HEK293 (cell line): Measurements from ENCODE around the gene NCKAP5.

Experiments used
- CTCF ChIA-PET: fragments of 350-600 bp; formaldehyde crosslinking; extraction: SDS; loops from one replicate; lab custom pipeline; 2021; ENCODE audit warnings: antibody characterized with exemption; lab: Yijun Ruan, JAX
- POLR2A ChIA-PET: fragments of 300-600 bp; formaldehyde crosslinking; extraction: SDS; loops from one replicate; lab custom pipeline; 2020; ENCODE audit warnings: antibody characterized with exemption, inconsistent platforms; lab: Yijun Ruan, JAX
- H3K27ac ChIP-seq: fragments of 200-500 bp; sonication (Bioruptor generic); 2 replicates; pipeline ENCODE4 v1.5.1; 2014; ENCODE audit warnings: low read depth, low read length, control low read depth, inconsistent platforms; ENCODE audit errors: extremely low read depth
- H3K36me3 ChIP-seq, 2 experiments: fragments of 200-500 bp in 1 of 2; sonication (Bioruptor generic) in 1 of 2; 1 replicate in 1 of 2; 2 replicates in 1 of 2; pipeline ENCODE4 v1.5.1; 2014 to 2017; ENCODE audit warnings: inconsistent platforms in 2 of 2, low read length in 2 of 2; ENCODE audit not compliant: control insufficient read depth in 2 of 2, insufficient read depth in 1 of 2
- H3K4me1 ChIP-seq: fragments of 200-500 bp; sonication (Bioruptor generic); 2 replicates; pipeline ENCODE4 v1.5.1; 2014; ENCODE audit warnings: mild to moderate bottlenecking, low read length, inconsistent platforms; ENCODE audit not compliant: control insufficient read depth, insufficient read depth
- H3K4me3 ChIP-seq: 2 replicates; pipeline ENCODE4 v1.5.1; 2011; ENCODE audit warnings: low read depth, mild to moderate bottlenecking, control low read depth, low read length, moderate library complexity
- H3K9me3 ChIP-seq: fragments of 200-500 bp; sonication (Bioruptor generic); 2 replicates; pipeline ENCODE4 v1.5.1; 2014; ENCODE audit warnings: low read depth, low read length, inconsistent platforms; ENCODE audit not compliant: control insufficient read depth, insufficient read depth
- MYNN ChIP-seq: fragments of 450-650 bp; formaldehyde crosslinking; IDR thresholded peaks from 2 replicates; pipeline ENCODE4 v1.5.1; 2016; ENCODE audit warnings: missing biosample characterization, missing genetic modification characterization, borderline replicate concordance
- PRDM1 ChIP-seq: fragments of 450-650 bp; formaldehyde crosslinking; IDR thresholded peaks from 2 replicates; pipeline ENCODE4; 2016; ENCODE audit warnings: missing biosample characterization, missing genetic modification characterization
- SALL2 ChIP-seq: fragments of 450-650 bp; formaldehyde crosslinking; IDR thresholded peaks from 2 replicates; pipeline ENCODE4 v1.5.0; 2017; ENCODE audit warnings: missing biosample characterization, mild to moderate bottlenecking, missing genetic modification characterization, borderline replicate concordance
- SETDB1 ChIP-seq: IDR thresholded peaks from one replicate; pipeline ENCODE4 v1.6.1; 2017; ENCODE audit warnings: mild to moderate bottlenecking, low read length, moderate library complexity, mixed read lengths; ENCODE audit not compliant: insufficient read length
- ZBTB1 ChIP-seq: fragments of 450-650 bp; formaldehyde crosslinking; IDR thresholded peaks from 2 replicates; pipeline ENCODE4 v1.5.1; 2016; ENCODE audit warnings: missing biosample characterization, missing genetic modification characterization
- ZBTB17 ChIP-seq: fragments of 450-650 bp; formaldehyde crosslinking; IDR thresholded peaks from 2 replicates; pipeline ENCODE4 v1.5.1; 2016; ENCODE audit warnings: missing biosample characterization, missing genetic modification characterization
- ZFP69B ChIP-seq: fragments of 450-650 bp; formaldehyde crosslinking; IDR thresholded peaks from 2 replicates; pipeline ENCODE4 v1.5.1; 2016; ENCODE audit warnings: missing biosample characterization, missing genetic modification characterization
- ZNF10 ChIP-seq: fragments of 450-650 bp; formaldehyde crosslinking; IDR thresholded peaks from 2 replicates; pipeline ENCODE4 v1.5.1; 2017; ENCODE audit warnings: missing biosample characterization, missing genetic modification characterization
- ZNF146 ChIP-seq: fragments of 450-650 bp; formaldehyde crosslinking; IDR thresholded peaks from 2 replicates; pipeline ENCODE4 v1.5.1; 2016; ENCODE audit warnings: missing biosample characterization, missing genetic modification characterization
- ZNF16 ChIP-seq: fragments of 450-650 bp; formaldehyde crosslinking; IDR thresholded peaks from 2 replicates; pipeline ENCODE4 v1.5.1; 2016; ENCODE audit warnings: low read depth, missing biosample characterization, missing genetic modification characterization
- ZNF391 ChIP-seq: fragments of 450-650 bp; formaldehyde crosslinking; IDR thresholded peaks from 2 replicates; pipeline ENCODE4 v1.5.1; 2016; ENCODE audit warnings: low read depth, missing biosample characterization, missing genetic modification characterization, borderline replicate concordance
- ZNF426 ChIP-seq: fragments of 450-650 bp; formaldehyde crosslinking; IDR thresholded peaks from 2 replicates; pipeline ENCODE4 v1.5.1; 2017; ENCODE audit warnings: missing biosample characterization, missing genetic modification characterization, mild to moderate bottlenecking, inconsistent platforms, moderate library complexity
- ZNF521 ChIP-seq: fragments of 450-650 bp; formaldehyde crosslinking; IDR thresholded peaks from 2 replicates; pipeline ENCODE4 v1.5.1; 2017; ENCODE audit warnings: missing biosample characterization, mild to moderate bottlenecking, missing genetic modification characterization
- ZNF549 ChIP-seq: fragments of 450-650 bp; IDR thresholded peaks from 2 replicates; pipeline ENCODE4 v1.5.1; 2018; ENCODE audit warnings: missing biosample characterization, missing genetic modification characterization, mild to moderate bottlenecking, inconsistent platforms, moderate library complexity
- ZNF664 ChIP-seq: fragments of 450-650 bp; formaldehyde crosslinking; IDR thresholded peaks from 2 replicates; pipeline ENCODE4 v1.5.1; 2016; ENCODE audit warnings: missing biosample characterization, missing genetic modification characterization
- ZNF701 ChIP-seq: fragments of 450-650 bp; formaldehyde crosslinking; IDR thresholded peaks from 2 replicates; pipeline ENCODE4 v1.5.1; 2016; ENCODE audit warnings: missing biosample characterization, missing genetic modification characterization
- ZSCAN30 ChIP-seq: fragments of 450-650 bp; IDR thresholded peaks from 2 replicates; pipeline ENCODE4 v1.5.1; 2018; ENCODE audit warnings: missing biosample characterization, mild to moderate bottlenecking, missing genetic modification characterization, moderate library complexity
- TF ChIP-seq, protein P1 (sequence below): fragments of 450-650 bp; formaldehyde crosslinking; IDR thresholded peaks from 2 replicates; pipeline ENCODE4 v1.5.1; 2016; ENCODE audit warnings: missing biosample characterization, missing genetic modification characterization
- TF ChIP-seq, protein P2 (sequence below): fragments of 450-650 bp; formaldehyde crosslinking; IDR thresholded peaks from 2 replicates; pipeline ENCODE4 v1.5.1; 2016; ENCODE audit warnings: missing biosample characterization, missing genetic modification characterization
- TF ChIP-seq, protein P3 (sequence below): fragments of 450-650 bp; formaldehyde crosslinking; IDR thresholded peaks from 2 replicates; pipeline ENCODE4 v1.5.1; 2016; ENCODE audit warnings: missing biosample characterization, missing genetic modification characterization

NCKAP5 gene

DNA sequence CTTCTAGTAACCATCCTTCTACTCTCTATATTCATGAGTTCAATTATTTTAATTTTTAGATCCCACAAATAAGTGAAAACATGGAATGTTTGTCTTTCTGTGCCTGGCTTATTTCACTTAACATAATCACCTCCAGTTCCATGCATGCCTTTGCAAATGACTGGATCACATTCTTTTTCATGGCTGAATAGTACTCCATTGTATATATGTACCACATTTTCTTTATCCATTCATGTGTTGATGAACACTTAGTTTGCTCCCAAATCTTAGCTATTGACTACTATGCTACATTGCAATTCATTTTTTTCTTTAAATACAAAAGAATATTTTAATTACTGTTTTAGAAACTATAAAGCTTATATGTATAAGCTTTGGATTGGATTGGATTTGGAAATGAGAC lies 657.8 kb downstream of the NCKAP5 start:
- TF ChIP-seq SALL2 (tag by site-specific recombination): no peak
- no peak for TF ChIP-seq ZNF16 (tag by site-specific recombination)
- peak; percentile 60; the same call in 1 of the 2 replicates for TF ChIP-seq ZNF146 (tag by site-specific recombination)
- ChIA-PET POLR2A (no interaction called here), CTCF (no interaction called here)
- Histone ChIP-seq H3K9me3 (no peaks in the 10 kb centered on the region), H3K4me1 (no peaks in the 10 kb centered on the region), H3K36me3 (no peaks in the 10 kb centered on the region), H3K4me3 (no peak overlapping the region), H3K27ac (no peak overlapping the region)

DNA sequence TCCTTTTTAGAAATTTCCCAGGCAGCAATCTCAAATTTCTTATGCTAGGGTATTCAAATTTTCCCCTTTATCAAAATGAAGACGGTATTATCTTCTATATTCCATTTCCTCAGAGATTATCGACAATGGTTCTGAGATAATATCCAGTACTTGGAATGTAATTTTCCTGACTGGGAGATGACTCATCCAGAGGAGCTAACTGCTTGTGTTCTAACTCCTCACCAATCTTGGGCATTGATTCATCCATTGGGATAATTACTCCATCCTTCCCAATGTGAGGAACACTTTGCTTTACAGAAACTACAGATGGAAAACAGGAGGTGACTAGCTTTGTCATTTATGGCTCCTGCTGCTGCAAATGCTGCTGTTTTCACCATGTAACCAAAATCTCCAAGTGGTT lies 658.8 kb downstream of the NCKAP5 start:
- TF ChIP-seq ZNF549 (tag by site-specific recombination): no peak
- TF ChIP-seq ZFP69B: no peak
- no peak for TF ChIP-seq ZNF391 (tag by site-specific recombination)
- TF ChIP-seq PRDM1: no peak
- TF ChIP-seq ZBTB1 (tag by site-specific recombination): no peak
- TF ChIP-seq ZBTB17 (tag by site-specific recombination): no peak
- TF ChIP-seq, protein P1, sequence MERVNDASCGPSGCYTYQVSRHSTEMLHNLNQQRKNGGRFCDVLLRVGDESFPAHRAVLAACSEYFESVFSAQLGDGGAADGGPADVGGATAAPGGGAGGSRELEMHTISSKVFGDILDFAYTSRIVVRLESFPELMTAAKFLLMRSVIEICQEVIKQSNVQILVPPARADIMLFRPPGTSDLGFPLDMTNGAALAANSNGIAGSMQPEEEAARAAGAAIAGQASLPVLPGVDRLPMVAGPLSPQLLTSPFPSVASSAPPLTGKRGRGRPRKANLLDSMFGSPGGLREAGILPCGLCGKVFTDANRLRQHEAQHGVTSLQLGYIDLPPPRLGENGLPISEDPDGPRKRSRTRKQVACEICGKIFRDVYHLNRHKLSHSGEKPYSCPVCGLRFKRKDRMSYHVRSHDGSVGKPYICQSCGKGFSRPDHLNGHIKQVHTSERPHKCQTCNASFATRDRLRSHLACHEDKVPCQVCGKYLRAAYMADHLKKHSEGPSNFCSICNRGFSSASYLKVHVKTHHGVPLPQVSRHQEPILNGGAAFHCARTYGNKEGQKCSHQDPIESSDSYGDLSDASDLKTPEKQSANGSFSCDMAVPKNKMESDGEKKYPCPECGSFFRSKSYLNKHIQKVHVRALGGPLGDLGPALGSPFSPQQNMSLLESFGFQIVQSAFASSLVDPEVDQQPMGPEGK (tag by site-specific recombination): no peak
- ChIA-PET CTCF (no interaction called here), POLR2A (no interaction called here)
- Histone ChIP-seq H3K4me3 (no peak overlapping the region), H3K36me3 (no peaks in the 10 kb centered on the region), H3K27ac (no peak overlapping the region), H3K4me1 (no peaks in the 10 kb centered on the region), H3K9me3 (no peaks in the 10 kb centered on the region)

DNA sequence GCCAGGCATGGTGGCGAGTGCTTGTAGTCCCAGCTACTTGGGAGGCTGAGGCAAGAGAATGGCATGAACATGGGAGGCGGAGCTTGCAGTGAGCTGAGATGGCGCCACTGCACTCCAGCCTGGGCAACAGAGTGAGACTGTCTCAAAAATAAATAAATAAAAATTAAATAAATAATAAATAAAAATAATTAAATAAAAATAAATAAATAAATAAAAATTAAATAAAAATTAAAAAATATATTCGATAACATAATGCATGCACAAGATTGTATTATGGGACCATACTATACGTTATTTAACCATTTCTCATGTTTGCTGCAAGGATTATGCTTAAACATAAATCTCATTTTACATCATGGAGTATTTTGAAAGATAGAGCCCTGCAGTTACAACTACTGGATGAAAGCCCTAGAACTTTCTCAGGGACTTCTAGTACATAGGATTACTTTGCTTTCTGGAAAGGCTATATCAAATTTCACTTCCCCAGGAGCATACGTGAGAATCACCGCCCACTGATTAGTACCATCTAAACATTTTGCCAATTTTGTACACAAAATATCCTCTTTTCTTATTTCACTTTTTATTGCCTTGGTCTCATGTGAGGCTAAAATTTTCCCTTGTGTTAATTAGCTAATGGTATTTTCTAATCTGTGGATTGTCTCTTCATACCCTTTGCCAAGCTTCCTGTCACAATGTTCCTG lies 664.0 kb downstream of the NCKAP5 start:
- no peaks in the 10 kb centered on the region for H3K9me3 ChIP-seq
- ChIA-PET POLR2A (no interaction called here), CTCF (no interaction called here)
- TF ChIP-seq ZSCAN30 (tag by site-specific recombination): no peak
- 0 out of 2 replicates have a peak, but pooled peaks have one; percentile 7 for TF ChIP-seq ZNF426 (tag by site-specific recombination)
- TF ChIP-seq ZNF521: no peak
- 0 out of 2 replicates have a peak, but pooled peaks have one; percentile 61 for TF ChIP-seq ZNF10 (tag by site-specific recombination)
- no peak for TF ChIP-seq SETDB1
- TF ChIP-seq ZNF701: no peak
- TF ChIP-seq MYNN (tag by site-specific recombination): no peak
- no peak for TF ChIP-seq ZNF664 (tag by site-specific recombination)
- TF ChIP-seq, protein P2, sequence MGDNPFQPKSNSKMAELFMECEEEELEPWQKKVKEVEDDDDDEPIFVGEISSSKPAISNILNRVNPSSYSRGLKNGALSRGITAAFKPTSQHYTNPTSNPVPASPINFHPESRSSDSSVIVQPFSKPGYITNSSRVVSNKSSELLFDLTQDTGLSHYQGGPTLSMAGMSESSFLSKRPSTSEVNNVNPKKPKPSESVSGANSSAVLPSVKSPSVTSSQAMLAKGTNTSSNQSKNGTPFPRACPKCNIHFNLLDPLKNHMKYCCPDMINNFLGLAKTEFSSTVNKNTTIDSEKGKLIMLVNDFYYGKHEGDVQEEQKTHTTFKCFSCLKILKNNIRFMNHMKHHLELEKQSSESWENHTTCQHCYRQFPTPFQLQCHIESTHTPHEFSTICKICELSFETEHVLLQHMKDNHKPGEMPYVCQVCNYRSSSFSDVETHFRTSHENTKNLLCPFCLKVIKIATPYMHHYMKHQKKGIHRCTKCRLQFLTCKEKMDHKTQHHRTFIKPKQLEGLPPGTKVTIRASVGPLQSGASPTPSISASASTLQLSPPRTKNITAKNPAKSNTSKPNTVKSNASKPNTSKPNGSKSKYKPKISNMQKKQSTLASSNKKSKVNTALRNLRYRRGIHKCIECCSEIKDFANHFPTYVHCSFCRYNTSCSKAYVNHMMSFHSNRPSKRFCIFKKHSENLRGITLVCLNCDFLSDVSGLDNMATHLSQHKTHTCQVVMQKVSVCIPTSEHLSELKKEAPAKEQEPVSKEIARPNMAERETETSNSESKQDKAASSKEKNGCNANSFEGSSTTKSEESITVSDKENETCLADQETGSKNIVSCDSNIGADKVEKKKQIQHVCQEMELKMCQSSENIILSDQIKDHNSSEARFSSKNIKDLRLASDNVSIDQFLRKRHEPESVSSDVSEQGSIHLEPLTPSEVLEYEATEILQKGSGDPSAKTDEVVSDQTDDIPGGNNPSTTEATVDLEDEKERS: no peak
- TF ChIP-seq, protein P3, sequence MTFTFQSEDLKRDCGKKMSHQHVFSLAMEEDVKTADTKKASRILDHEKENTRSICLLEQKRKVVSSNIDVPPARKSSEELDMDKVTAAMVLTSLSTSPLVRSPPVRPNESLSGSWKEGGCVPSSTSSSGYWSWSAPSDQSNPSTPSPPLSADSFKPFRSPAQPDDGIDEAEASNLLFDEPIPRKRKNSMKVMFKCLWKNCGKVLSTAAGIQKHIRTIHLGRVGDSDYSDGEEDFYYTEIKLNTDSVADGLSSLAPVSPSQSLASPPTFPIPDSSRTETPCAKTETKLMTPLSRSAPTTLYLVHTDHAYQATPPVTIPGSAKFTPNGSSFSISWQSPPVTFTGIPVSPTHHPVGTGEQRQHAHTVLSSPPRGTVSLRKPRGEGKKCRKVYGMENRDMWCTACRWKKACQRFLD: no peak
- no peak overlapping the region for H3K4me3 ChIP-seq
- no peaks in the 10 kb centered on the region for H3K36me3 ChIP-seq
- no peaks in the 10 kb centered on the region for H3K4me1 ChIP-seq
- H3K27ac ChIP-seq: no peak overlapping the region
